K562 (cell line): Measurements from ENCODE around the gene SNX9. TPM values are rescaled to one million over a fixed set of nuclear protein-coding genes. Genes with fewer than 3 reads are reported as not detected.

Source experiments
- ATAC-seq: fragments of 200-7000 bp; cut with Tn5 transposase; 3 replicates; pipeline ENCODE4 v1.9.1; 2020; ENCODE audit warnings: moderate library complexity
- BruUV-seq: library from RNA; stranded (reverse); fragments of 400-500 nt; replicated peaks from 2 replicates; lab custom pipeline; 2021; lab: Mats Ljungman, UMichigan
- CTCF ChIA-PET: fragments of 300-600 bp; formaldehyde crosslinking; extraction: SDS; loops from one replicate; lab custom pipeline; 2021; ENCODE audit warnings: low intra/inter-chr PET ratio; lab: Yijun Ruan, JAX
- POLR2A ChIA-PET: fragments of 300-600, 350-650 bp; sonication (Branson Sonifier 250); formaldehyde crosslinking; extraction: SDS; loops from one replicate; lab custom pipeline; 2021; ENCODE audit warnings: antibody characterized with exemption, inconsistent platforms; lab: Yijun Ruan, JAX
- DNase-seq, 4 experiments: peaks; one replicate each; pipeline versions ENCODE4 v3.0.0 to v3.0.0-alpha.2; 2011 to 2018; ENCODE audit warnings: low spot score in 3 of 4, mixed read lengths in 3 of 4; ENCODE audit errors: extremely low read depth in 1 of 4
- FAIRE-seq: peaks from 2 replicates; lab custom pipeline; 2011; peaks lifted over from hg19 to GRCh38; lab: Jason Lieb, UNC
- H2AFZ ChIP-seq: 2 replicates; pipeline ENCODE4 v1.6.0; 2011; ENCODE audit warnings: low read depth, low read length, control low read depth, inconsistent platforms
- H3K27ac ChIP-seq: fragments of 200-600 bp; 3 replicates; pipeline ENCODE4 v1.8.0; 2011; ENCODE audit warnings: low read depth, mild to moderate bottlenecking, control low read depth, inconsistent platforms, low read length, moderate library complexity, mixed read lengths; ENCODE audit errors: extremely low read depth
- H3K27me3 ChIP-seq, 2 experiments: fragments of 300-600 bp in 1 of 2; 2 replicates in 1 of 2; 3 replicates in 1 of 2; pipeline versions ENCODE4 v1.6.0 to v1.8.0; 2011; ENCODE audit warnings: inconsistent platforms in 2 of 2, low read length in 2 of 2, mild to moderate bottlenecking in 1 of 2, mixed read lengths in 1 of 2, moderate library complexity in 1 of 2; ENCODE audit not compliant: control insufficient read depth in 2 of 2, insufficient read depth in 2 of 2
- H3K36me3 ChIP-seq: fragments of 300-600 bp; 3 replicates; pipeline ENCODE4 v1.8.0; 2011; ENCODE audit warnings: mild to moderate bottlenecking, low read length, inconsistent platforms; ENCODE audit not compliant: control insufficient read depth, insufficient read depth
- H3K4me1 ChIP-seq, 2 experiments: fragments of 200-600 bp in 1 of 2; replicated peaks in 1 of 2; 2 replicates in 1 of 2; 3 replicates in 1 of 2; pipeline versions ENCODE4 v1.5.1 to v1.8.0; 2011; ENCODE audit warnings: inconsistent platforms in 2 of 2, low read length in 2 of 2, mild to moderate bottlenecking in 1 of 2, mixed read lengths in 1 of 2, moderate library complexity in 1 of 2; ENCODE audit not compliant: control insufficient read depth in 2 of 2, insufficient read depth in 2 of 2
- H3K4me2 ChIP-seq: 2 replicates; pipeline ENCODE4 v1.6.1; 2011; ENCODE audit warnings: low read length, control low read depth, inconsistent platforms, mixed read lengths; ENCODE audit not compliant: insufficient read depth
- H3K4me3 ChIP-seq: fragments of 200-600 bp; sonication (generic), shearing (Covaris generic); 2 replicates; pipeline ENCODE4 v1.5.1; 2016; ENCODE audit warnings: control low read depth, inconsistent platforms
- H3K79me2 ChIP-seq: fragments of 200-600 bp; 3 replicates; pipeline ENCODE4 v1.8.0; 2011; ENCODE audit warnings: low read length, inconsistent platforms; ENCODE audit not compliant: control insufficient read depth, insufficient read depth
- H3K9ac ChIP-seq, 2 experiments: 2 replicates each; pipeline versions ENCODE4 v1.6.0 to v1.6.1; 2011; ENCODE audit warnings: low read depth in 2 of 2, low read length in 2 of 2, control low read depth in 1 of 2, inconsistent platforms in 1 of 2, mild to moderate bottlenecking in 1 of 2, mixed read lengths in 1 of 2; ENCODE audit not compliant: insufficient read depth in 1 of 2
- H3K9me1 ChIP-seq: one replicate; pipeline ENCODE4 v1.6.0; 2011; ENCODE audit warnings: inconsistent platforms, mild to moderate bottlenecking, low read length, moderate library complexity; ENCODE audit not compliant: control insufficient read depth, insufficient read depth
- H3K9me3 ChIP-seq: replicated peaks from 2 replicates; pipeline ENCODE4 v1.5.1; 2011; ENCODE audit warnings: low read depth, low read length, inconsistent platforms; ENCODE audit not compliant: control insufficient read depth, insufficient read depth
- H4K20me1 ChIP-seq: replicated peaks from 2 replicates; pipeline ENCODE4 v1.6.1; 2011; ENCODE audit warnings: low read length, inconsistent platforms, mixed read lengths; ENCODE audit not compliant: control insufficient read depth, insufficient read depth
- C11orf30 ChIP-seq: fragments of 450-650 bp; IDR thresholded peaks from 2 replicates; pipeline ENCODE4 v1.6.1; 2016; ENCODE audit warnings: low read depth, mild to moderate bottlenecking
- EP400 ChIP-seq: fragments of 450-650 bp; IDR thresholded peaks from 2 replicates; pipeline ENCODE4 v1.6.1; 2017; ENCODE audit warnings: antibody characterized with exemption, mild to moderate bottlenecking, moderate library complexity
- MAFF ChIP-seq: IDR thresholded peaks from 2 replicates; pipeline ENCODE4 v1.6.1; 2012; ENCODE audit warnings: low read length, improper control_type of control experiment
- MAFK ChIP-seq: IDR thresholded peaks from 2 replicates; pipeline ENCODE4 v1.6.1; 2011; ENCODE audit warnings: low read length, improper control_type of control experiment
- SPI1 ChIP-seq: IDR thresholded peaks from 2 replicates; pipeline ENCODE4 v1.6.1; 2011; ENCODE audit warnings: low read depth, low read length, control low read depth, borderline replicate concordance
- SUPT5H ChIP-seq: fragments of 450-650 bp; IDR thresholded peaks from 2 replicates; pipeline ENCODE4 v1.6.1; 2016
- ZNF316 ChIP-seq: fragments of 450-650 bp; IDR thresholded peaks from 2 replicates; pipeline ENCODE4 v1.6.1; 2016
- ZNF41 ChIP-seq: fragments of 250-450 bp; sonication (Bioruptor Pico); conservative IDR thresholded peaks from 2 replicates; pipeline ENCODE4 v1.4.0; 2020; ENCODE audit warnings: mild to moderate bottlenecking
- ZNF586 ChIP-seq: fragments of 450-650 bp; formaldehyde crosslinking; conservative IDR thresholded peaks from 2 replicates; pipeline ENCODE4 v1.4.0; 2020; ENCODE audit warnings: mild to moderate bottlenecking, moderate library complexity
- WGBS: fragments of 100-300 bp; shearing (Covaris generic); methylation state at CpG from one replicate; pipeline ENCODE4 v1.1.6; 2016; ENCODE audit warnings: low coverage, mixed read lengths; ENCODE audit not compliant: insufficient coverage; ENCODE audit errors: missing lambda C conversion rate; 5-methylcytosine and 5-hydroxymethylcytosine counted together
- in situ Hi-C: fragments of 300-500 bp; cut with MboI; formaldehyde crosslinking; loops from 4 replicates; pipeline ENCODE4 v1.15.0; 2018; ENCODE audit warnings: inconsistent platforms, mixed read lengths
- intact Hi-C: fragments of 100-400 bp; cut with micrococcal nuclease; formaldehyde crosslinking; loops from 2 replicates; pipeline ENCODE4 v1.14.2; 2022
- polyA plus RNA-seq, 8 experiments: library from polyadenylated mRNA; depleted of rRNA in 4 of 8; stranded (reverse) in 5 of 8; unstranded in 3 of 8; fragments of >200 nt; fragmentation: Nextera tagmentation in 2 of 8; fragmentation: Illumina TruSeq in 1 of 8; extraction: Ambion mirVana in 2 of 8; extraction: Trizol in 1 of 8; gene quantifications; 2 replicates each; pipeline versions ENCODE4 v1.2.1 to v1.2.3, GENCODE V29; 2011 to 2014; ENCODE audit warnings: inconsistent platforms in 1 of 8, missing spikeins in 1 of 8
- total RNA-seq, 7 experiments: library from RNA; depleted of rRNA in 6 of 7; stranded (reverse); fragments of >200 nt in 6 of 7; fragmentation: Illumina TruSeq in 2 of 7; extraction: Trizol in 2 of 7; gene quantifications; 2 replicates each; pipeline versions ENCODE4 v1.2.1 to v1.2.3, GENCODE V29; 2011 to 2021; ENCODE audit warnings: low replicate concordance in 1 of 7
- TF ChIP-seq, protein P1 (sequence below): fragments of 450-650 bp; formaldehyde crosslinking; IDR thresholded peaks from 2 replicates; pipeline ENCODE4 v1.4.0; 2022; ENCODE audit warnings: mild to moderate bottlenecking, moderate library complexity

SNX9 gene
- total and polyA plus RNA-seq, 9 of the 15 experiments (the other 6 are each of a cell fraction or from before 2014, with no cell fraction given), result 6.0 to 81.7 (median 57.1) TPM

DNA sequence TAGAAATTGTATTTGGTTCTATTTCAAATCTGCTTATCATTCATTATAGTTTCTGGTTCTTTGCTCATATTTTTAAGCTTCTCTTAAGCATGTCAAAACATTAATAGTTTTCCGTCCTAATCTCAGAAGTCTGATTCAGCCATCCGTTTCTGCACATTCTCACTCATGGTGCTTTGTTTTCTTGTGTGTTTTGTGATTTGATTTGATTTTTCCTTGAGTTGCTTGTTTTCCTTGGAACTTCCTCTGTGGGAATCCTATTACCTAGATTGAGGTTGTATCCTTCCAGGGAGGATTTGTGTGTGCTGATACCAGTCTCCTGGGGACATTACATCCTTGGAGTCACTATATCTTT is 7.9 kb downstream of the SNX9 start:
- Histone ChIP-seq H3K27ac (no peak overlapping the region), H3K4me1 (peaks cover 19 to 43% of the 10 kb centered on the region in 2 experiments), H3K9ac (no peak overlapping the region), H3K27me3 (no peaks in the 10 kb centered on the region), H3K4me3 (no peak overlapping the region), H2AFZ (no peak overlapping the region), H3K9me3 (peaks cover 2% of the 10 kb centered on the region; the same call in 1 of the 2 replicates), H3K9me1 (no peaks in the 10 kb centered on the region), H3K36me3 (peaks cover 55% of the 10 kb centered on the region), H3K79me2 (peaks cover 92% of the 10 kb centered on the region), H3K4me2 (peak overlapping the region; percentile 19; the same call in 1 of the 2 replicates), H4K20me1 (peaks cover 11% of the 10 kb centered on the region)
- ATAC-seq, result no peak
- 76% methylated on average over 2 of the region's 2 CpGs for WGBS
- BruUV-seq, result no TSS peak
- CTCF ChIA-PET, result no interaction called here
- DNase-seq, result no peak
- in situ Hi-C loops, result no loop called here
- POLR2A ChIA-PET, result interaction anchor here (0.7 to 14.5 kb wide), 3 partner anchors 7 to 123 kb away, joined by 3 to 149 read pairs (median 11); no protein-coding TSS in a partner anchor
- no peak for FAIRE-seq
- 0 out of 2 replicates have a peak, but pooled peaks have one; percentile 6 for TF ChIP-seq EP400
- peak; percentile 49; the same call in 1 of the 2 replicates for TF ChIP-seq ZNF316
- no peak for TF ChIP-seq ZNF586
- TF ChIP-seq ZNF41, result peak; percentile 95
- intact Hi-C loops, result no loop called here

DNA sequence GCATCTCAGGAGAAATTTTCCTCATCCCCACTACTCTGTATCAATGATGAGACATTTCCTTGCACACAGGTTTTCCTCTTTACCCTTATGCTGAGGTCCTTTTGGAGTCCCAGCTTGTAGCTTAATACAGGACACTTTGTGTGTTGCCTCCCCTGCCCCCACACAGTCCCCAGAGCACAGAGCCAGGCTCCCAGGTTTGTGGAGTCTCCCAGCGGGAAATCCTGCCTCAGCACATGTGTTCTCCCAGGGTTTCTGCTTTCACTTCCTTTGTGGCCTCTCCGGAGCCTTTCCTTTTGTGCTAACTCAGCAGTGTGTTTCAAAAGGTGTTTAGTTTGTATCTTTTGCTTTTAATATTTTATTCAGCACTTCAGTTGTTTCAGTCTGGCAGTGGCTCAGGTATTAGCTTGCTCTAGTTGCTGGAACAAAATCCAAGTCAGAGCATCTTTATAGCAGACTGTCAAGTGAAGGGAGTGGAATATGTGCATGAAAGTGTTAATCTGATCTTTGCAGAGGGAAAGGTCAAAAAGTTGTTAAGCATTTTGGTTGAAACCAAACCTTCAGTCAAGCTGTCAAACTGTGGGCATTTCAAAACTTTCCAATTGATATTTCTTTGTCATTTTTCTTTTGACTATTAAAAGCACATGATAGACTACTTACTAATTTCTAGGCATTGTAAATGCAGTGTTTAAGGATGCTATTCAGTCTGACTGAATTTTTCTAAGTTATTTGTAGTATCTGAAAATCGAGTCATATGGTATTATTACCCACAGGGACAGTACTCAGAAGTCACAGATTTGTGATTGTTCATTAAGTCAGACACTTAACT is 8.6 kb downstream of the SNX9 start:
- BruUV-seq, result no TSS peak
- WGBS, result 19% methylated on average over 3 of the region's 3 CpGs
- H3K36me3 ChIP-seq, result peaks cover 59% of the 10 kb centered on the region
- intact Hi-C loops, result no loop called here
- in situ Hi-C loops, result no loop called here
- H2AFZ ChIP-seq, result no peak overlapping the region
- peak; percentile 8 for ATAC-seq
- peak overlapping the region; percentile 8; the same call in 1 of the 3 replicates for H3K27ac ChIP-seq
- CTCF ChIA-PET, result no interaction called here
- H3K79me2 ChIP-seq, result peaks cover 91% of the 10 kb centered on the region
- peaks cover 11% of the 10 kb centered on the region for H4K20me1 ChIP-seq
- no peak overlapping the region for H3K4me3 ChIP-seq
- peaks cover 16 to 42% of the 10 kb centered on the region in 2 experiments for H3K4me1 ChIP-seq
- H3K9me1 ChIP-seq, result no peaks in the 10 kb centered on the region
- POLR2A ChIA-PET, result interaction anchor here (0.5 to 14.5 kb wide), 4 partner anchors 14 to 122 kb away, joined by 3 to 149 read pairs (median 4); no protein-coding TSS in a partner anchor
- no peak overlapping the region; a peak in 1 of 4 replicates for H3K9ac ChIP-seq
- FAIRE-seq, result no peak
- no peak for DNase-seq
- H3K27me3 ChIP-seq, result no peaks in the 10 kb centered on the region
- H3K9me3 ChIP-seq, result peaks cover 2% of the 10 kb centered on the region; the same call in 1 of the 2 replicates
- peak overlapping the region; percentile 19; the same call in 1 of the 2 replicates for H3K4me2 ChIP-seq
- TF ChIP-seq, protein P1, sequence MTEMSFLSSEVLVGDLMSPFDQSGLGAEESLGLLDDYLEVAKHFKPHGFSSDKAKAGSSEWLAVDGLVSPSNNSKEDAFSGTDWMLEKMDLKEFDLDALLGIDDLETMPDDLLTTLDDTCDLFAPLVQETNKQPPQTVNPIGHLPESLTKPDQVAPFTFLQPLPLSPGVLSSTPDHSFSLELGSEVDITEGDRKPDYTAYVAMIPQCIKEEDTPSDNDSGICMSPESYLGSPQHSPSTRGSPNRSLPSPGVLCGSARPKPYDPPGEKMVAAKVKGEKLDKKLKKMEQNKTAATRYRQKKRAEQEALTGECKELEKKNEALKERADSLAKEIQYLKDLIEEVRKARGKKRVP (CRISPR knock-in tag), result no peak
- TF ChIP-seq SUPT5H, result no peak
- TF ChIP-seq SPI1, result 0 out of 2 replicates have a peak, but pooled peaks have one; percentile 22
- peak; percentile 92 for TF ChIP-seq C11orf30
- peak; percentile 64 for TF ChIP-seq MAFK
- TF ChIP-seq MAFF, result peak; percentile 70; the same call in 1 of the 2 replicates
